HG03045 (cell line): Measurements from ENCODE around the gene GALNT9.

Source experiments
- ATAC-seq: cut with Tn5 transposase; IDR thresholded peaks from one replicate; pipeline ENCODE4 v1.9.1; 2021; ENCODE audit warnings: mild to moderate bottlenecking, moderate library complexity; ENCODE audit not compliant: unreplicated experiment

Gene GALNT9

DNA sequence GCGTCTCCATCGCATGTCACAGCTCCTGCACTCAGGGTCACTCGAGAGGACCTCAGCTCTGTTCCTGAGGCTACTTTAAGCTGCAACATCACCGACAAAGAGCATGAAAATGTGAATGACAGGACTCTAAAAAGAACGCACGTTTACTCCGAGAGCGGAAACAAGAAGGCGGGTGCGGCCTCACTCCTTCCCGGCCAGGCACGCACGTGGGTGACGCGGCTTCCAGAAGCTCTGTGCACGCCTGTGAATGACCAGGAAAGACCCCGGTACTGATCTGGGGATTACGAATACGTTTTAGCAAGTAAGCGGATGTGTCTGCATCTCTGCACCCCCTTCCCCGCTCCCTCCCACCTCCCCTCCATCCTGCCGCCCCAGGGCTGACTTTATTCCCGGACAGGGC, 15.2 kb upstream of the GALNT9 start:
- ATAC-seq: no peak

DNA sequence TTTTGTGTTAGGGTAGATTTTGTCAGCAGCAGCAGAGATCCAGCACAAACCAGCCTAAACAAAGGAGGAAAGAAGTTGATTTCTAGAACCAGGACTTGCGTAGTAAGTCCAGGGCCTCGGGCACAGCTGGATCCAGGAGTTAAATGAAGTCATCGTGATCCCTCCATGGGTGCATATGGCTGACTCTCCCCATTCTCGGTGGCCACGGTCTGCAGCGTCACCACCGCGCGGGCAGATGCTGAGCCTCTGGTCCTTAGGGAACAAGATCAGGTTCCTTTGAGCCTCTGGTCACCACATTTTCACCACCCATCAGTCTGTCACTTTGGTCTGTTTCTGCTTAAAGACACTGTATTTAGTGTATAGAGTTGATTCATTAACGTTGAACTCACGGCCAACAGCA, 14.8 kb upstream of the GALNT9 start:
- no peak for ATAC-seq

DNA sequence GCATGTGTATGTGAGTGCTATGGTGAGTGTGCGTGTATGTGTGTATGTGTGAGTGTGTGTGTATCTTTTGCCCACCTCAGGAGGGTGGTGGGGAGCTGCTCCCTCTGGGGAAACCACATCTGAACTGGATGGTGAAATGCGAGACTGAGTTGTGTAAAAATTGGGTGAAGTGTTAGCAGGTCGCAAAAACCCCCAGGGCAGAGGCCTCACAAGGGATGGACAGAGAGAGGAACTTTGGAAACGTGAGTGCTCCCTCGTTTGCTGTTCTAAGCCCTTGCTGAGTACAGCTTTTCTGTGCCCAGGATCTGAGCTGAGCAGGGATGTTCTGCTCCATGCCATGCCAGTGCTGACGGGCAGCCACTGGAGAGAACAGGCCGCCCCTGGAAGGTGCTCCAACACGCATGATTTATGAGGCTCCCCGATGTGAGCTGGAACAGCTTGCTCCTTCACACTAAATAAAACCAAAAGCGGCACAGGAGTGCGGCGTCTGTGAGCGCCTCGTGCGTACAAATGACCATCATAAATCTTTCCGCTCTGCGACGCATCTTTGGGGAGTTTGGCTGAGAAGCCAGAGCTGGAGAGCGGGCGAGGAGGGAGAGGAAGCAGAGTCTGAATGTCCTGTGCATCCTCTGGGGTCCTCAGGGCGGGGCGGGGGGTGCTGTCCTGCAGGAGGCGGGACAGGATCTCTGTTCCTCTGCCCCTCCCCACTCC, 14.1 kb upstream of the GALNT9 start:
- no peak for ATAC-seq

DNA sequence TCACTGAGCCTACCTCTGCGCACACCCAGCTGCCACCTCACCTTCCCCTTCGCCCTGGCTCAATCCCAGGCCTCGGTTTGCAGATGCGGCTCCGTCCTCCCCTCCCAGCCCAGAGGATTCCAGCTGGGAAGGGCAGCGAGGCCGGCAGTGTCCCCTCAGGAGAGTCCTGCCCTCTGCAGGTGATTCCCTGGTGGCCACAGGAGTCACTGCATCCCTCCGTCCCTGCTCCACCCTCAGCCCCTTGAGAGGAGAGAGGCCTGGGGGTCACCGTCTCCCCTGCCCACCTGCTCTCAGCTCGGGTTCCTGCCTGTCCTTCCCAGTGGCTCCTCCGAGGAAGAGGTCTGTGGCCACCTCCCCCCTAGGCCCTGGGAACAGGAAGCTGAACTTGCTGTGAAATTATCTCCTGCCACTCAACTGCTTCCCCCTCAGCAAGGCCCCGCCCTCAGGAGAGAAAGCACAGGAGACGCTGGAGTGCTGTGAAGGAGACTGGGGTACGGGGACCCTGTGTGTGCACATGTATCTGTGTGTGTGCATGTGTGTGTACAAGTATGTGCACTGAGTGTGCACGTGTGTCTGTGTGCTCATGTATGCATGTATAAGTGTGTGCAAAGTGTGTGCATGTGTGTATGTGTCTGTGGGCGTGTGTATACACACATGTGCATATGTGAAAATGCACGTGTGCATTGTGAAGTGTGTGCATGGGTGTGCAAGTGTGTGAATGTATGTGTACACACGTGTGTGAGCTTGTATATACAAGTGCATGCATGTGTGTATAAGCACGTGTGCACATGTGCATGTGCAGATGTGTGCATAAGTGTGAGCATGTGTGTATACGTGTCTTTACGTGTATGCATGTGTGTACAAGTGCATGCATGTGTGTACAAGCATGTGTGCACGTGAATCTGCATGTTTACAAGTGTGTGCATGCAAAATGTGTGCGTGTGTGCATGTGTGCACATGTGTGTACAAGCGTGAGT, 13.2 kb upstream of the GALNT9 start:
- ATAC-seq: no peak

DNA sequence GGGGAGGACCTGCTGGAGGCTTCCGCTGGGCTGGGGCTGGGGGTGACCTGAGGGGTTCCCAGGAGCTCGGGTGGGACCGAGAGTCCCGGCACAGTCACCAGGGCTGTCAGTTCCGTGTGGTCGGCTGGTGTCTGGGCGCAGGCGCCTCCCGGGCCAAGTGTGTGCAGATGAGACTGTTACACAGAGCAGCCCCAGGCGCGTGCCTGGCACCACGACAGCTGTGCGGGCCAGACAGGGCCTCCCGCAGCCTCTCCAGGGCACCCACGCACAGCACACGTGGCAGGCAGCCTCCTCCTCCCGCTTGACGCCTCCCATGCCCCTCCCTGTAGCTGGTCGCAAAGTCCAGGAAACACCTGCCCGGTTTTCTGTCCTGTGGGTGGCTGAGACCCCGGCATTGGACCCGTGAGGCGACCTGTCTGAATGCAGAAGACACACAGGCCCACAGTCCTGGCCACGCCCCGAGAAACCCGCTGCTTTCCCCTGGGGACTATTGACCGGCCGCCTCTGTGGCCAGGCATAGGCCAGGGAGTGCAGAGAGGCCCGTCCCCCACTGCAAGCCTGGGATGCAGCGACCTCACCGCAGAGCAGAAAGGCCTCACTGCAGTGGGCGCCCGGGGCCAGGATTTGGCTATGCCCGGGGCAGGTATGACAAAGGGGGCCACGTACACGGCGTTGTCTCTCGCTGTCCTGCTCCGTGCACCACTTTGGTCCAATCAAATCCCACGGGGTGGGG, 12.1 kb upstream of the GALNT9 start:
- ATAC-seq: no peak

DNA sequence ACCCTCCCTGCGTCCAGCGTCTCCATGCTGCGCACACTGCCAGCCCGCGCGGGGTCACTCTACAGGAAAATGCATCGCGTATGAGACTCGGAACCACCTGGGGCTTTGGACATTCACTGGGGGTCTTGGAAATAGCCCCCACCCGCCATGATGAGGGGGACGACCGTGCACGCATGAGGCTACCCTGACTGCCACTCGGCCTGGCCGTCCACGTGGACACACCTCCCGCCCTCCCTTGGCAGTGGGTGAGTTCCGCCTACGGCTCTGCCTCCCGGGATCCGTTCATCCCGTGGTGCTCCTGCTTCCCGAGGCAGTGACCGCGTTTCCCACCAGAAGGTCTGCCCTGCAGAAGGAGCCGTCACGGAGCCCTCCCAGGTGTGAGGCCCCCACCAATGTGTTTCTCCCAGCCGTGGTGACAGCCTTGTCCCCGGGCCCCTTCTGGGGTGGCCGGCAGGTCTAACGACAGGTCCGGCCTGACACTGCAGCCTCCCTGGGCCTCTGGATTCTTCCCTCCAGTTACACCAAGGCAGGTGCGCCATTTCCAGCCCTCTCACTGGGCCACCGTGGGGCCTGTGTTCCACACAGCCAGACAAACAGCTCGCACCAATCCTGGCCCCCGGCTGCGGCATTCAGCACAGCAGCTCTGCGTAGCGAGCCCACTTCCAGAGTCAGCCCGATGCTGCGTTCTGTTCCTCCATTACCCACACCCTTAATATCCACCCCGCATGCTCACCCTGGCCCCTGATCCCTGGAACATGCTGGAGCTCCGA, 11.1 kb upstream of the GALNT9 start:
- no peak for ATAC-seq

DNA sequence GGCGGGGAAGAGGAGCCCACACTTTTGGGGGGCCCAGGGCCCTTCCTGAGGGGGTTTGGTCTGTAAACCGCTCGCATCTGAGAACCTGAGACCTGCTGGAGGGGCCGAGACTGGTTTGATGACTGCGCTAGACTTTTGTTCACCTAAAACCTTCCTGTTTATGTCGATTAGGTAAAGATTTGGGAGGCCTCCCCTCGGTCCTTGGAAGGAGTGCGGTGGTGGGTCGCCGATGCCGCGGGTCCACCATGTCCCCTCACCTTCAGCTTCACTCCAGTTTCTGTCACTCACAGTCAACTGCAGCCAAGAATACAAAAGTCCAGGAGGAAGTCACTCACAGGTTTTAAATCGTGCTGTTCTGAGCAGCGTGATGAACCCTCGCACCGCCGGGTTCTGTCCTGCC, 10.5 kb upstream of the GALNT9 start:
- no peak for ATAC-seq

DNA sequence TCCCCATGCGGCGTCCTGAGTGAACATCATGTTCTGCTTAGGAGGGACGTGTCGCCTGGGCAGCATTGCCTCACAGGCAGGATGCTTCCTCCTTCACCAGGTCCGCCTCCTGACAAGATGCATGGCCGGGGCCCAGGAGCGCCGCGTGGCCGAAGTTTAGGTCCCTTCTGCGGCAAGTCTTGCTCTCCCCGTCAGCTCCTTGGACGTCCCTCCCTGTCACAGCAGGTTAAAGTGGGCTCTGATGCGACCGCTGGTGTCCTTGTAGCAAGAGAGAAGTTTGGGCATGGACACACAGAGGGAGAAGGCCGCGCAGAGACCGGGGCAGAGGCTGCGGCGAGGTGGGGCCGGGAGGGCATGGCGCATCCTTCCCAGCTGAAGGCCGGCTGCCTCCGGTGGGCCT, 9.4 kb upstream of the GALNT9 start:
- no peak for ATAC-seq

DNA sequence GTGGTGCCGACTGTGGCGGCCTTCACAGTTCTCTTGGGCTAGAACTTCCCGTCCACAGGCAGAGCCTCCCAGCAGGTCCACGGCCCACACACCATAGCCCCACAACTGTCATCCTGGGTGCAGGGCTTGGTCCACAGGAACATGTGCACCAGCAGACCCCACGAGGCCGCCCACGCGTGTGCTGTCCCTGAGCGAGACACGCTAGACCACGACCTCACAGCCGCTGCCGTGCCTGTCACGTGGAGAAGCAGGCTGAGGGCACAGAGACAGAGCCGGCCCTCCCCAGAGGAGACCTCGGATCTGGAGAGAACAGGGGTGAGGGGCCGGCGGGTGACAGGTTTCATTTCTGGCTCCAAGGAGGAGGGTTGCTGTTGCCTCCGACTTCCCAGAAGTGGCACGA, 8.9 kb upstream of the GALNT9 start:
- ATAC-seq: no peak

DNA sequence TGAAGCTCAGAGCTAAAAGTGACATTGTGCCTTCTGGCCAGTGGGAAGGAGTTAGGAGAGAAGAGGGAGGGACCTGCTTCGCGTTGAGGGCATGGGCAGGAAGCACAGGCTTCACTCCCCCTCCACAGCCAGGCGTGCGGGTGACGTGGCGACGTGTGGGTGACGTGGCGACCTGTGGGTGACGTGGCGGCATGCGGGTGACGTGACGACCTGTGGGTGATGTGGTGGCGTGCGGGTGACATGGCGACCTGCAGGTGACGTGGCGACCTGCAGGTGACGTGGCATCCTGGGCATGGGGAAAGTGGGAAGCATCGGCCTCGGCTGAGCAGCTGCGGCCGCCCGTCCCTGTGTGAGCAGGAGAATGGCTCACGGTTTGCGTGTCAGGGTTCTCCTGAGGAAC, 8.2 kb upstream of the GALNT9 start:
- ATAC-seq: no peak

DNA sequence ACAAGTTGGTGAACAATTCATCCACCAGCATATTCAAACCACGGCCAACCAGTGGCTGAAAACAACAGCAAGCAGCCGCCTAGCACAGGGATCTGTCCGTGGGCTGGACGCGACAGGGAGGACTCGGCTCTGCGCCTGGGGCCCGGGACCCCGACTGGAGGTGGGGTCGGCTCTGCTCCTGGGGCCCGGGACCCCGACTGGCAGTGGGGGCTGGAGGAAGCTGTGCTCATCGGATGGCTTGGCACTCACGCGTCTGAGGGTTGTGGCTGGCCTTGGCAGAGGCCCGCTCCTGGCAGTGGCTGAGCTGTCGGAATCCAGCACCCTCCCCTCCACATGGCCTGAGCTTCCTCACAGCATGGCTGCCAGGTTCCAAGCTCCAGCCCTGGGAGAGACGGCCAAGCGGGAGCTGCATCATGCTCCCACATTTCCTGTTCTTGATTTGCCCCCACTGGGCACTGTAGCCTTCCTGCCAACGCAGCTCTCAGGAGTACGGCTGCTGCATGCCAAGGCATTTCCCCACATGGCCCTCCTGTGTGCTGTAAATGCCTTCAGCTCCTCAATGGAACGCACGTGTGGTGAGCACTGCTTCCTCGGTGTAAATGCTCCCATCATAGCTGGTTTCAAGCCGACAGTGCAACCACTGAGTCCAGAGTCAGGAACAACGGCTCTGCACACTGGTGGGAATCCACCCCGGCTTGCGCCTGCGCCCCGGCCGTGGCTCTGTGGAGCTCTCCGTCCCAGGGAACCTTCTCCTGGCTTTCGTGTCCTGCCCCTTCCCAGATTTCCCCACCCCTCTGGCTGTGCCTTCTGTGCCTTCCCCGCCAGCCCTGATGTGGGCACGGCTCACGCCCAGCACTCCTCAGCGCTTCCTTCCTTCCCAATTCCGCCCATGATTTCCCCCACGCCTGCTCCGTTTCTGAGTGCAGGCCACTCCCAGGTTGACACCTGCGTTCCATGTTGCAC, 7.3 kb upstream of the GALNT9 start:
- ATAC-seq: no peak

DNA sequence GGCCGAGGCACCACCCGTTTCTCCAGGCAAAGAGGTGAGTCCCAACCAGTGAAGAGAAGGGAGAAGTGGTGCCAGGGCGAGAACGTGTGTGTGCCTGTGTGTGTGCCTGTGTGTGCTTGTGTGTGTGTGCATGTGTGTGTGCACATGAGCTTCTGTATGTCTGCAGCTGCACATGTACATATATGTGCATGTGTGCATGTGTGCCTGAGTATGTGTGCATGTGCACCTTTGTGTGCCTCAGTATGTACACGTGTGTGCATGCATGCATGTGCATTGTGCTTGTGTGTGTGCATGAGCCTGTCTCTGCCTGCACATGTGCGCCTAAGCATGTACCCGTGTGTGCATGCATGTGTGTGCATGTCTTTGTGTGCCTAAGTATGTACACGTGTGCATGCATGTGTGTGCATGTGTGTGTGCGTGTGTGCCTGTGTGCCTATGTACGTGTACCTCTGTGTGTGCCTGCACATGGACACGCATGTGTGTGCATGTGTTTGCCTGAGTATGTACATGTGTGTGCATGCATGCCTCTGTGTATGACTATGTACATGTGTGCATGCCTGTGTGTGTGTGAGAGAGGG, 5.9 kb upstream of the GALNT9 start:
- no peak for ATAC-seq

DNA sequence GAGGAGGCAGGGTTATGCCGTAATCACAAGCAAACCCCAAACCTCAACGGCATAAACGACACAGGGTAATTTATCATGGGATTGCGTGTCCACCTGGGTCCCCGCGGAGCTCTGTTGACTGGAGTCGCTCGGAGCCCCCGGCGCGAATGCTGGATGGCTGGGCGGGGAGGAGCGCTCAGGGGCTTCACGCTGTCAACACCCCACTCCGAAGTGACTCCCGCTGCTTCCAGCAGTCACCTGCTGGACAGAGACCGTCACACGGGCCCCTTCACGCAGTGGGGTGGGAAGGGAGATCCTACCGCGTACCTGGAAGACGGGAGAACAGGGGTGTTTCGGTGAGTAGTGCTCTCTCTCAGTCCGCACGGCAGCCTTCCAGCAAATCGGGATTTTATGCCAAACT, 4.4 kb upstream of the GALNT9 start:
- ATAC-seq: no peak

DNA sequence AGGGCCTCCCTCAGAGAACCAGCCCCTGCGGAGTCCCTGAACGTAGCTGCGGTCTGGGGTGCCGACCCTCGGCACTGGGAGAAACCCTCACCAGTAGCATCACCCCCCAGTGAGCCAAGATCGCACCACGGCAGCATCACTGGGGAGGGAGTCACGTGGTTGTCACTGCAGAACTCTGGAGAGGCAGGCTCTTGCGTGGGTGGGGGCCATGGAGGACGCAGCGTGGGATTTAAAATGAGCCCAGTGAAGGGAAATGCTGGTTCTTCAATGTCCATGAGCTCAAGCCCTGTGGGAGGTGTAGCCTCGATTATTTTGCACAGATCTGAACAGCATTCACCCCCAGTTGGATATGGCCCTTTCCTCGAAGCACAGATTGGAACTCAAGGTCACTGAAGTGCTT, 3.9 kb upstream of the GALNT9 start:
- ATAC-seq: no peak

DNA sequence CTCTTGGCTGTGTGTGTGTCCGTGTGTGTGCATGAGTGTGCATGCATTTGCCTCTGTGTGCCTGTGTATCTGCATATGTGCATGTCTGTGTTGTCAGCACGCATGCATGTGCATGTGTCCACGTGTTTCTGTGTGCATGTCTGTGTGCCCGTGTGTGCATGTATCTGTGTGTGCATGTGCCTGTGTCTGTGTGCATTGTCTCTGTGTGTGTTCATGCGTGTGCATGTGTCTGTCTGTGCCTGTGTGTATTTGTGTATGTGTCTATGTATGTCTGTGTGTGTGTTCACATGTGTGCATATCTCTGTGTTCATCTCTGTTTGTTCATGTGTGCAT, 1.1 kb upstream of the GALNT9 start:
- no peak for ATAC-seq

DNA sequence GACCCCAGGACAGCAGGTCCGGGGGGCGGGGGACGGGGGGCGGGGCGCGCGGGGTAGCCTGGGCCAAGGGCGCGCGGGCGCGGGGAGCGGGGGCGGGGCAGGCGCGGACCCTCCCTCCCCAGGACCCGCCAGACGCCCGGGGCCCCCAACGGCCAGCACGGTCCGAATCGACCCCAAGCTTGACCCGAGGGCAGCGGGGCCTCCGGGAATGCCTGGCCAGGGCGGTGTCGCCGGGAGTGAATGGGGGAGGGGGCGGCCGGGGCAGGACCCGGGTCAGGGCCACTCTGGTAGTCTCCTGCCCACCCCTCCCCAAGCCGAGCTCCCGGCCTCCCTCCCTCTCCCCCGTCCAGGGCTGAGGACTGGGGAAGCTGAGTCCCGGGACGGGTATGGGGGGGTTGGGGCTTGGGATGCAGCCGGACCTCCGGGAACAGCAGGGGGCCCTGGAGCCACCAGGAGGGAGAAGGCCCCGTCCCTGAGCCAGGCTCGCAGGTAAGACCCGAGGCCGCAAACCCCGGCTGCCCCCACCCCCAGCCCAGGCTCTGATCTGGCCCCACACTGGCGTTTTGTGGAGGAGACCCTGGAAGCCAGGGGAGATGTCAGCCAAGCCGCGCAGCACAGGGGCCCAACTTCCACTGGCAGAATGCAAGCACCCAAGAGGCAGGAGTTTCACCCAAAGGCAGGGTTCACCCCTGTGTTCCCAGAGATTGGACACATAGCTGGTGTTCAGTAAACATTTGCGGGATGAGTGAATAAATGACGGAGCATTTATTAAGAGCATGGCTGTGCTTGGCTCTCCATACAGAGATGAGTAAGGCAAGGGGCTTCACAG, 545 bp upstream of the GALNT9 start:
- no peak for ATAC-seq

DNA sequence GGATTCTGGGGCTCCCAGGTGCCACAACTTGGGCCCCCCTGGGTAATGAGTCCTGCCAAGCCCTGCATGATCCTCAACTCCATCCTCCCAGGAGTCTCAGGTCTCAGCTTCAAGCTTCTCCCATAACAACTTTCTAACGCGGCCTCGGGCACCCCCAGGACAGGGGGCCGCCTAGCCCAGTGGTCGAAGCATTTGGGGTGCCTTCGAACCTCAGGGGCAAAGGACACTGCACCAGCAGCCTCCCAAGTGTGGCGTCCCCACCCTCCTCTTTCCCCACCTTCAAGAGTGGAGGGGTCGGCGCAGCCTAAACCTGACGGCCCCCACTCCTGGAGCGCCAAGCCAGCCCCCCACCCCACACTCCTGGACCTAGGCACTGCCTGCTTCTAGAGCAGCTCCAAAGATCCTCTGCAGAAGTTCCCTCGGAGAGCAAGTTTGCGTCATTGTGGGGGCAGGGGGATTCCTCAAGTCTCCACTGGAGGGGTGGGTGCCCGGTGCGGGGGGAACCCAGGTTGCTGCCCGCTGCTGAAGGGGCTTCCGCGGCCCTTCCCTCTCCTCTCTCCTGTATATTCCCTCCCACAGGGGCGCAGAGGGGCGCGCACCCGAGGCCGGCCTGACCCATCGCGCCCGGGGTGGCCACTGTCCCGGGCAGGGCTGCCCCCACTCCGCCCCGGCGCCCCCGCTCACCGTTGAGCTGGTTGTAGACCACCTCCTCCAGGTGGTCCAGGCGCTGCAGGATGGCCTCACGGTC, 933 bp downstream of the GALNT9 start:
- ATAC-seq: no peak
